ENCODE measurements around the gene ERC1.
A peak's percentile ranks its signal among the peaks of the same experiment; 100 is the strongest.

The ERC1 gene

DNA sequence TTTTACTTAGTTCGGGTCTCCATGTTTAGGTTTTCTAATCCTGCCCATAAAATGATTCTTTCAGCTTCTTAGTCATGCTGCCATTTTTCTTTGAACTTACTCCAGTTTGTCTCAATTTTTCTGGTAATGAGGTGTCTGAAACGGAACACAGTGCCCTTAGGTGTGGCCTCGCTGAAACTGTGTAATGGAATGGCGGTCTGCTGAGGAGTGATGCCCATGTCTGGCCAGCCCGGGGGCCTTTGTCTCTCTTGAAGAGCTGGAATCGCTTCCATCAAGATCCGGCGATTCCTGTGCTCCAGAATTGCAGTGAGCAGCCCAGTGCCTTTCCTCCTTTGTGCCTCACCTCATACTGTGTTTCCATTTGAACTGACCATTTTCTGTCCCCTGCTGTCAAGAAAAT lies 490.9 kb downstream of the ERC1 start:
- no peak for DNase-seq (ENCODE audit: low spot score)

DNA sequence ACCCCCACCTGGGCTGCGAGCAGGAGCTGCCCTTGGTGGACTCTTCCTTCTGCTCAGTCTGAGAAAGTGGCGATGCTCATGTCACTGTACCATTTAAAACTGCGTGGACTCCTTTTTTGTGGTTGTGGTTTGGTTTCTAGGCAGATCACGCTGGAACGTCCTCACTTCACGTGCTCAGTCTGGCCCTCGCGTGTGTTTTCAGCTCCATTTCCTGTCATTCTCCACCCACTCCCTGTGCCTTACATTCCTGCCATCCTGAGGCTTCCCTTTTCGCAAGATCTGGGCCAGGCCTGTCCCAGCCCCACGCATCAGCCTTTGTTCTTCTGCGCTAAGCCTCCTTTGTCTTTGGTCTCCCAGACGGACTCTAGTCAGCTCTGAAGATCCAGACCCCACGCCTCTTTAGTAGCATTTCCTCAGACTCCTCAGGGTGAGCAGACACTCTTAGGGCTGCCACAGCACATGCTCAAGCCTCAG lies 497.9 kb downstream of the ERC1 start:
- peak; percentile 67 for DNase-seq (ENCODE audit: low spot score)

DNA sequence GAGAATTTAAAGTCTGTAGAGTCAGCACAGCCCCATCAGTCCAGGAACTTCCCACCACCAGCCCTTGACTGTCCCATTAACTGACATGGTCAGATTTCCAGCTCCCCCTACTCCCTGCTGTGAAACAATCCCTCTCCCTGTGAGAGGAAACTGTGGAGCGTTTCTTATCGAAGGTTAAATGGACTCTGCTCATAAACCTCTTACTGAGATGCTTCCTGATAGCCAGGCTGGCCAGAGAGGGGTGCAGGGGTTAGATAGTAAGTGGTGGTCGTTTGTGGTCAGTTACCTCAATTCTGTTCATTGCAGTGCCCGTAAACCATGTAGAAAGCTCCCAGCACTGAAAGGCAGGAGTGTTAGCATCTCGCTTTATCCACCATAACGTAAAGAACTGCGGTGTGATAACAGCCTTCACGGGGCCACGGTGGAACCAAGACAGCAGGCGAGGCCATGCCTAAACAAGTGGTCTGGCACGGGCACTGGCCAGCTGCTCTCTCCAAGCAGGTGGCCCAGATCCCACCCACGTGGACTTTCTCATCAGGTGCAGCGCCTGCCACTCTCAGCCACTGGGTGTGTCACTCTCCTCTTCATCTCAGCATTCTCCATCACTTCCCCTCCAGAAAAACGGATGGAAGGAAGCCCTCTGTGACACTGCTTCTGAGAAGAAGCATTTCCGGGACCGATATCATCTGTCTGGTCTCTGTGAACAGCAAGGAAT lies 501.1 kb downstream of the ERC1 start:
- no peak for DNase-seq (ENCODE audit: low spot score)

DNA sequence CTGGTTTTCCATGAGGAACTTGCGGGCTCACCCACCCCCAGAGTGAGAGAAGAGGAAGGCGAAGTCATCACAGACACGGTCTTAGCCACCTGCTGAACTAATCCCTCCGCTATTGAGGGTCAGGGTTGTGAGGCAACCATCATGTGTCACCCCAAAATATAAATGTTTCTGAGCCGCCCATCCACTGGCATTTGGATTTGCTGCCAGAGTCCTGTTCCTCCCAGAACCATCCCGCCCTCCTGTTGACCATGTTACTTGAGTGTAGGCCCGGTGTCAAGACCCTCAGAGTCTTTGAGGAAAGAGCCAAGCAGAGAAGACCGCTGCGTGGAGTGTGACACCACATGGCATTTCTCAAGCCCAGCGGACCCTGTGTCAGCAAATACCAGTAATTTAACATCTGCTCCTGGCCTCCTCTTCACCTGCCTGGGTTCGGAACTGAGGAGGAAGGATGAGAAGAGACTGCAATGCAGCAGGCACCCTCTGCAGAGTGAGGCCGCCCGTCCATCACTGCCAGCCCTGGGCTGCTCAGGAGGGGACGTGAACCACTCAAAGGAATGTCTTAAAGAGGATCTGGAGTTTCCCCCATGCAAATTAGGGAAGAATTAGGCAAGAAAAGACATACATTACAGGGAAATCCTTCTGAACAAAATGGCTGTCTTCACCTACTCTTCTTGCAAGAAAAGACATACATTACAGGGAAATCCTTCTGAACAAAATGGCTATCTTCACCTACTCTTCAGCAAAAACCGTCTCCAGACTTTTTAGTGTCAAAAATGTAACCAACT lies 502.9 kb downstream of the ERC1 start:
- DNase-seq (ENCODE audit: low spot score): no peak

DNA sequence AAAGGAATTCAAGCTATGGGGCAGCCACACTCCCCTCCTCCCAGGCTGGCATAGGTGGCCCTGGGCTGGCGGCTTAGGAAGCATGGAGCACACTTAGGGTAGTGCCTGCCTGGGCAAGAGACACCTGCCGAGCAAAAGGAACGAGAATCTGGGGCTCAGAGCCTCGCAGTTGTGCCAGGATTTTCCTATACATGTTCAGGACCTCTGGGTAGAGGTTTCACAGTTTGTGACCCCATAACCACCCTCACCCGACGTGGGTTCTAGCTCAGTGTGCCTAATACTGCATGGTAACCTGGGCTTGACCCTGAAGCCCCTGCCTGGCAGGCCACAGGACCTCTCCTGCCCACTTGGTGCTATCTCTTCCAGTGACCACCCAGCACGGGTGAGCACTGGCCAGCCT lies 503.8 kb downstream of the ERC1 start:
- DNase-seq (ENCODE audit: low spot score): no peak

DNA sequence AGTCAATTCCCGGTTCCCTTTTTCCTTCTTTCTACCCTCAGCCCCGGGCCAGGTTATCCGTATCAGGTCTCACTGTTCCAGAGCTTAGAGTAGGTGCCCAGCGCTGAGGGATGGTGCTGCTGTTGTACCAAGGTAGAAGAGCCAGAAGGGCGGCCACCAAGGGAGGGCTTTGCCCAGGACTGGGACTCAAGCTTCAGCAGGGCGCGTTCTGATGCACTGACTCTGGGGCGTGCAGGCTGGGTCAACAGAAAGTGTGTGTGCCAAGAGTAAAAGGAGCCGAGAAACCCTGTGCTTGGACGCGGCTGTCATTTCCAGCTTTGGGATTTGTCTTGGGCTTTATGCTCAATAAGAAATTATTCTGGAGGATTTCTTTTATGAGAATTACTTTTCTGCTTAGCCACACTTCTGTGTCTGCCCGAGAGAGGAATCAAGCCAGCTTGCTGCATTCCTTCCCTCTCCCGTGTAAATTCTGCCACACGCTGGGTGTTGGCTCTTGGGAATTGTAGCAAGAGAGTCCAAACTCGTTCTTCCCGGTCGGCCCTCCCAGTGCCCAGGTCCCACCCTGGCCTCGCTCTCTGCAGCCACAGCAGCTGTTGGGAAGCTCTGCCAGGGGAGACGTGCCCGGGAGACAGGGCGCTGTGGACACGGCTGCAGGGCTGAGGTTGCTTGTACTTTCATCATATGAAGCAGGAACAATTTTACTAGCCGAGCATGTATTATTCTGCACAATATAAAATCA lies 505.3 kb downstream of the ERC1 start:
- DNase-seq (ENCODE audit: low spot score): peak; percentile 52

DNA sequence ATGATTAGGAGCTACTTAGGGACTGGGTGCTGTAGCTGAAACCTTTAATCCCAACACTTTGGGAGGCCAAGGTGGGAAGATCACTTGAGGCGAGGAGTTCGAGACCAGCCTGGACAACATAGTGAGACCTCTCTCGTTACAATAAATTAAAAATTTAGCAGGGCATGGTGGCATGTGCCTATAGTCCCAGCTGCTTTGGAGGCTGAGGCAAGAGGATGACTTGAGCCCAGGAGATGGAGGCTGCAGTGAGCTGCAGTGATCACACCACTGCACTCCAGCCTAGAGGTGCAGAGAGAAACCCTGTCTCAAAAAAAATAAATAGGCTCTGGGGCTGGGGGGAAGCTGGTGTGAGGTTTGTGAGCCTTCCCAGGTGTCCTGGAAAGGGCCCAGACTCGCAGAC lies 506.1 kb downstream of the ERC1 start:
- DNase-seq (ENCODE audit: low spot score): no peak

DNA sequence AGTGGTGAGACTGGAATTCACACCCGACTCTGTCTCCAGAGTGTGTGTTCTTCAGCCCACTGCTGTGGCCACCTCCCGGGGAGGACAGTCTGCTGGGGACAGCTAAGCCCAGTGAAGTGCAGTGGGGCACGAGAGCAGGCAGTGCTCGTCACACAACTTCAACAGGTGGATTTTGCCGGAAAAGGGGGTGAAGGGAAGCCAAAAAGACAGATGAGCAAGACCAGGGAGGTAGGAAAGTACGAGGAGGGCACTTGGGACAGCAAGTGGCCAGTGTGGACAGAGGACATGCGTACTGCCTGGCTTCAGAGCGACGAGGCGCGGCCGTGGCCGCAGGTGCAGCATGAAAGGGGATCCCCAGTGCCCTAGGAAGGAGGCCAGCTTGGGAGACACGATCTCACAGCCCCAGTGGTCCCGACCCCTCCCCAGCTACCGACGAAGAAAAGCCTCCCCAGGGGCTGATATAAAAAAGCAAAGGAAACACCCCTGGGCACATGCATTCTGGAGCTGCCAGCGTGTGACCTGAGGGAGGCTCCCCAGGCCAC lies 507.2 kb downstream of the ERC1 start:
- DNase-seq (ENCODE audit: low spot score): no peak

DNA sequence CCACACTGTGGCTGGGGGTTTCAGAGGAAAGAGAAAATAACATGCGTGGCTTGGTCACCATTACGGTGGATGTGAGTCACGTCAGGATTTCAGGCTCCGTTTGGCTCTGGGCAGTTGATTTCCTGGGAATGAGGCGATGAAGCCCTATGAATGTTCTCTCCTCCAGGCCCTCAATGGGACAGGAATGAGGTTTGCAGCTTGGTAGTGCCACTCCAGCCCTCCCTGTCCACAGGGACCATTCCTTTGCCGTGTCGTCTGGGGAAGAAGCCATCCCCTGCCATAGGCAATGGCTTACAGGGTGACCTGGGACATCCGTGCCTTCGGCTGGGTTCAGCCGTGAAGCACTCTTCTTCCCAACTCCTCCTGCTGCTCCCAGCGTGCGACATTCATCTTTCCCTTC lies 508.3 kb downstream of the ERC1 start:
- no peak for DNase-seq (ENCODE audit: low spot score)

DNA sequence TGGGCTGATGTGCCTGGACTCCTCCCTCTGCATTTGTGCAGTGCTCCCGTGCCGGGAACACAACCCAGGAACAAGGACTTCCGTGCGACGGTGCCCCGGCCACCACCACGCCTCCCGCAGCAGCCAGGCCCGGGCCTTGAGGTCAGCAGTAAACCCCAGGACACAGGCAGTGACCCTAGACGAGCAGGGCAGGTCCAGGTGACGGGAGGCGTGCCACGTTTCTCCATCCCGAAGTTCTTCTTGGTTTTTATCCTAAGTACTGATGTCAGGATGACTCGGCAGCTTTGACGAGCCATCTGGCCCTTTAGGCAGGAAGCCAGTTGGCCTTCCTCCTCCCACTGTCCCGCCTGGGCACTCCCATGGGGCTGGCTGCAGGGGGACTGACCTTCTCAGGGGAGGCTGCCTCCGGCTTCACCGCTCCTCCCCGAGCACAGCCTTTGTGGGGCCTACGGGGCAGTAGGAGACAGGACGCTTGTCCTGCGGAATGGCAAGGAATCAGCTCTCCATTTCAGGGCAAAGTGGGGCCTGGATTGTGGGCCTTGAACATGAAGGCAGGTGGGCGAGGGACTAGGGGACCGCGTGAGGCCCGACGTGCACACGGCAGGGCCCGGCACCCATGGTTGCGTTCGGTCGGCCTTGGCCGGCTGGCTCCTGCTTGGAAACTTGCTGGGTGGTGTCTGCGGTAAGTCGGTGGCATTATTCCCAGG lies 509.2 kb downstream of the ERC1 start:
- peak; percentile 87 for DNase-seq (ENCODE audit: low spot score)

DNA sequence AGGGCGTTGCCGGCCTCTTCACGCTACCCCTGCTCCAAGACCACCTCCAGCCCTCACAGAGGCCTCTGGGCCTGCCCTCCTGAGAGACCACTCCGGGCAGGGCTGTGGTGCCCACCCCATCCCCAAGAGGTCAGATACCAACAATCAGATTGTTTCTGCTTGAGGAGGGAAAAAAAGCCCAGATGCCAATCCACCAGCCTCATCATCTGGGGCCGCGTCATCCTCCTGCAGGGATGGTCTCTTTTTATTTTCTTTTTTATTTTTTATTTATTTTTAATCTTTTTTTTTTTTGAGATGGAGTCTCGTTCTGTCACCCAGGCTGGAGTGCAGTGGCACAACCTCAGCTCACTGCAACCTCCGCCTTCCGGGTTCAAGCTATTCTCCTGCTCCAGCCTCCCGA lies 510.0 kb downstream of the ERC1 start:
- no peak for DNase-seq (ENCODE audit: low spot score)

DNA sequence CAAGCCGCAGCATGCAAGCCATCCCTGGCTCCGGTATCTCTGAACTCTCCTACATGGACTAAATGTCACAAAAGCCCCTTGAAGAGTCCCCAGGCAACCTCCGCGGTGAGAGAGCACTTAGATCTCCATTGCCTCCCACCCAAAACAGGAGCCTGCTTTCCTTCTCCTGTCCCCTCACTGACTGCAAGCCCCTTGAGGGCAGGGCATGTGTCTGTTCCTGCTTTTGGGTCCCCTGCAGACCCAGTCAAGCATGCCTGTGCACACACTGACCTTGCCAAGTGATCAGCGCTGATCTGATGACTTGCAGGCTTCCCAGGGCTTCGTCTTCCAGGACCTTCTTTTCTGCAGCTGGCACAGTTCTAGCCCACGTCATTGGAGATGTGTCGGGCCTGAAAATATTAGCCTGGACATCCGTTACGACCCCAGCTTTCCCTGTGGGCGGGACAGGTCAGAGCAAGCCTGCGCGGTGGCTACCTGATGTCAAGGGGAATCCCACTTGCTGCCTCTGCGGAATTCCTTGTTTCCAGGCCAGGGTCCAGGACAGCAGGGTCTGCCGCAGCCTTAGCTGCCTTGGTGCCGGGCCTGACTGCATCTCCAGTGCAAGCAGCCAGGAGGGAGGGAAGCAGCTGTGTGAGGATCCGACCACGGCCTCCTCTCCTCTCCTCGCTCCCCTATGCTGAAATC lies 510.8 kb downstream of the ERC1 start:
- DNase-seq (ENCODE audit: low spot score): no peak

DNA sequence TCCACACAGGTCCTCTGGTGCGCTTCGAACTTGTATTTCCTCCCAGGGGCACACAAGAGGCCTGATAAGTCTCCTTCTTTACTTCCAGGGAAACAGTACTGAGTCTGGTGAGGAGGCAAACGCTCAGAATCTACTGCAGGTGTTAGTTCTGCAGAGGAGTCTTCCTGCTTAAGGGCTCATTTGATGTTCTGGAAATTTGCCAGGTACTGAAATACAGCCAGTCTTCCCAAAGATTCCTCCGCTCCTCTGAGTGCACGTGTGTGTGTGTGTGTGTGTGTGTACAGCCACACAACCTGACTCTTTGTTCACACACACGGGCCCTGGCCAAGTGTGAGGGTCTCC lies 511.3 kb downstream of the ERC1 start:
- no peak for DNase-seq (ENCODE audit: low spot score)

DNA sequence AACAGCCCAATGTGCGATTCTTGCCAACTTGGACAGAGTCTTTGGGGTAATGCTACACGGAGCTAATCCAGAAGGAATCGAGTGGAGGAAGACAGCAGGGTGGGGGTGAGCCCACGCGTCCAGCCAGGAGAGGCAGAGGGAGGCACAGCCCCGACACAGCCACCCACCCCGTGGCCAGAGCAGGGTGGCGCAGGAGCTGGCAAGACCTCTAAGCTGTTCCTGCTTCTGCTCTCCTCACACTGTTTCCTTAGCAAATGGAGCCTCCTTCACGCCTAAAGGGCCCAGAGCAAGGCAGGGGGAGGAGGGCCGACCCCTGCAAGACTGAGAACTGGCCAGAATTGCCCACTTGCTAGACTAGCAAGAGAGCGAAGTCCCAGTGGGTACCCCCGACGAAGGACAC lies 511.8 kb downstream of the ERC1 start:
- peak; percentile 39 for DNase-seq (ENCODE audit: low spot score)

DNA sequence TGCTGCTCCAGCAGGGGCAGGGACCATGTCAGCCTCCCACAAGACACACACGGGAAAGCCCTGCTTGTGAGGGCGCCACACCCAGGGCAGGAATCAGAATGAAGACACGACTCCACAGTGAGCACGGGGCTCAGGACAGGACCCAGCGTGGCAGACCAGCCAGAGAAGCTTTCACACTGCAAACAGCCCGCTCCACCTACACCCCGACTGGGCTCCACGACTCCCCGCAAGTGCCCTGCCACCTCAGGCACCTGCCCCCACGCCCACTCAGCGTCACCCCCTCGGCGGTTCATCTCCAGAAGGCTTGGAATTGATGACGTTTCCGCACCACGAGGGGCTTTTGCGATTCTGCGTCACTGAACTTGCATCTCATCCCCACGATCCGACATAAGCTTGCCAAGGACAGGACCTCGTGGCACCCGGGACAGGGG lies 512.3 kb downstream of the ERC1 start:
- no peak for DNase-seq (ENCODE audit: low spot score)

DNA sequence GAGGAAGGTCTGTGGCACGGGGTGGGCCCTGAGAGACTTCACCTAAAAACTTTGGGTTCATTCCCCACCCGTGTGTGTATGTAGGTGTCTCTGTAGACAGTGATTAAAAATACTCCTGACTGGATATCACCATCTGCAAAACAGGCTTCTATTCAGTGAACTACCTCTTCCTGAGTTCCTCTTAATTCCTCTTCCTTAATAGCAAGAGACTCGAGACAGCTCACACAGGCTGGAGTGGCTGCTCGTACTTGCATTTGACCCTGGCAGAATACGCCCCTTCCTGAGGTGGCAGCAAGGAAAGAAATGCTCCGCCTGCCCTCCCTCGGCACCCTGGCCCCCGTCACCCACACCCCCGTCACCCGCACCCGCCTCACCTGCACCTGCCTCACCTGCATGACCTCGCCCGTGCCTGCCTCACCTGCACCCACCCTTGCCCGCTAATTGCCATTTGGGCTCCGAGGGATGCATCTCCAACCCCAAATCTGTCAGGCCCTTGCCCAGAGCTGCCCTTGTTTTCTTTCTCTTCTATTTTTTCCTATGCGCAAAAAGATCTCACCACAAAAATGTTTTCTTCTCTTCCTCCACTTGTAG lies 513.4 kb downstream of the ERC1 start:
- no peak for DNase-seq (ENCODE audit: low spot score)

DNA sequence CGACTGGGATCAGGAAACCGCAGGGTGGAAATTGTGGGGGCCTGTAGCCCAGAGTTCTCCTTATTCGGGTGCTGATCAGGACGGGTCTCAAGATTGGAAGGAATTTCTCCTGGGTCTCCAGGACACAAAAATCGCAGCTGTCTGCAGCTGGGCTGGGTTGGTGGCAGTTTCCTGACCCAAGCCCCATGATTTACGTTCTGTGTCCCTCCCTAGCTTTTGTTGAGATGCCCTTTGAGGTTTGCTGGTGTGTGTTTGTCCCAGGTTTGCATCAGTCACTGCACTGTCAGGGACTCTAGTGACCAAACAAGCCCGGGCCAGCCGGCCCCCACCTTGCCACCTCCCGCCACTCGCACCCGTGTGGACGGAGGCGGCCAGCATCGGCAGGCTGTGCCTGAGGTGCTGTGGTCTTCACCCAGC lies 513.9 kb downstream of the ERC1 start:
- DNase-seq (ENCODE audit: low spot score): no peak

DNA sequence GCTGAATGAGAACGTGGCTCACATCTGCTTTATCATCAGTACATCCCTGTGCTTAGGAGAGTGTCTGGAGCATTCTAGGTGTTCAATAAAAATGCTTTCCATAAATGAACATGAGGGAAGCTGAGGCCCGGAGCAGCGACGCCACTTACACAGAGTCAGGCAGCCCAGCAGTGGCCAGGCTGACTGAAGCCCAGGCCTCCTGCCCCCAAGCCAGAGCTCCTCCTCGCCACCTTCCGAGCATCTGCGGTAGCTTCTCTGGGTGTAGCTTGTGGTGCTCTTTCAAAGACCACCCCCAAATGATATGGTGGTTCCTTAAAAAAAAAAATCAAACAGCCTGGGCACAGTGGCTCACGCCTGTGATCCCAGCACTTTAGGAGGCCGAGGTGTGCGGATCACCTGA lies 514.6 kb downstream of the ERC1 start:
- no peak for DNase-seq (ENCODE audit: low spot score)

DNA sequence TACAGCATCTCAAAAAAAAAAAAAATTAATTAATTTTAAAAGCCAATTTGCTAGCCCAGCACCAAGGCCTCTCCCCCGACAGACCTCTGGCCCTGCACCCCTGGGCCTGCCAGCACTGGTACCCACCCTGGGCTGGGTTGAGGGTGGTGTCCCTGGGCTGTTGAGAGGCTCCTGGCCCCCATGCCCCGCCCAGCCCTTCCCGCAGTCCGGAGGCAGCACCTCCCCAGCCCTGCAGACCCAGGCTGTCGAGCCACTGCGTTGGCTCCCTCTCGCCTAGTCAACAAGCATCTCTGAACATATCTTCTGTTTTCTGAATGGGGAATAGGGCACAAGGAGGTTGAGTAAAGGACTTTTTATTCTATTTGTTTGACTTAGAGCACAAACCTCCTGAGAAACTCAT lies 516.3 kb downstream of the ERC1 start:
- no peak for DNase-seq (ENCODE audit: low spot score)

DNA sequence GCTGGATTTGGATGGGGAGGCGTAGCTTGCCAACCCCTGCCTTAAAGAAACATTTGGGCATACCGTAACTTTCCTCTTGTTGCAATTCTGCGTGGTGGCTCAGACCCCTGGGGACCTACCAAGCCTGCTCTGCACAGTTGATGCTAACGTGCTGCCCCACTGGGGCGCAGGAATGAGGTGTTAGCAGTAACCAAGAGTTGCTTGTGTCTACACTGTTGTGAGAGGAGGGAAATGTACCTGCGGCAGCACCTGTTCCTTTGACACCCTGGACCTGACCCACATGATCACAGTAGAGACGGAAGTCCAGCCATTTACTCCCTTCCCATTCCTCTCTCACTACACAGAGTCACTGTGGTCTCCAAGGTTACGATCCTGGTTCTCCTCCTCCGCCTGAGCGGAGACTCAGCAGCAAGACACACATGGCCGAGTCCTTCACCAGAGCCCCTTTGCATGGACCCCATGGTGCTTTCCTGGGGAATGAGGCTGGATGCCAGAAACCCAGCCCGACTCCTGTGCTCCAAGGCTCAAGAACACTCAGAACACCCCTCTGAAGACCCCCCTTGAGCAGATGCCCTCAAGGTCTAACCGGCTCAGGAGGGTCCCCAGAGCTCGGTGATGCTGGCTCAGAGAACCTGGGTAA lies 518.5 kb downstream of the ERC1 start:
- no peak for DNase-seq (ENCODE audit: low spot score)

Data from AG20443 (cell line).